HS-27A (cell line): ENCODE measurements around the gene PTX4.

Experiments
- DNase-seq: peaks from one replicate; pipeline ENCODE4 v3.0.0-alpha.2; 2012; ENCODE audit warnings: low read depth, missing footprints

Gene PTX4

GRCh38 chr16:1523581-1524245 is 35.0 kb upstream of the PTX4 start:
- DNase-seq = no peak

GRCh38 chr16:1520461-1520860 is 31.7 kb upstream of the PTX4 start:
- DNase-seq = no peak

GRCh38 chr16:1519831-1520230 is 31.1 kb upstream of the PTX4 start:
- DNase-seq = no peak

DNA sequence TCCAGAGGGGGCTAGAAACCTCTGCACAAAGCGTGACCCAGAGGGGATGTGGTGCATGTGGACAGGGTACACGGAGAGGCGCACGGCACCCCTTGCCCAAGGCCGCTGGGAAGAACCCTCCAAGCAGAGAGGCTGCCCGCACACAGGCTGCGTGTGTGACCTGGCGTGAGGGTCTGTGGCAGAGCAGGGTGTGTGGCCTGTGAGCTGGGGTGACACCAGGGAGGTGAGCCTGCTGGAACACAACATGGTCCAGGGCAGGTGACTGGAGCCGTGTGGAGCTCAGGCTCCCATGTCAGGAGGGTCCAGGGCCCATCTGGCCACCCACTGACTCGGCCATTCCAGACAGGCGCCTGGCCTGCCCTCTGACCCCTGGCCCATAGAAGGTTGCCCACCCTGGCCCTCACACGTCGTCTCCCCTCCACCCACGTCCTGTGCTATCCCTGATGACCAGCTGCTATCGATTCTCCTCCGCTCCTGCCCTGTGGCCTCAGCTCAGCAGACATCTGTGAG is 29.9 kb upstream of the PTX4 start:
- no peak for DNase-seq

GRCh38 chr16:1514507-1514906 is 25.8 kb upstream of the PTX4 start:
- no peak for DNase-seq

GRCh38 chr16:1512774-1513173 is 24.0 kb upstream of the PTX4 start:
- DNase-seq = no peak

- DNase-seq = no peak
Observed at GRCh38 chr16:1511662-1512569, 23.2 kb upstream of the PTX4 start.

DNA sequence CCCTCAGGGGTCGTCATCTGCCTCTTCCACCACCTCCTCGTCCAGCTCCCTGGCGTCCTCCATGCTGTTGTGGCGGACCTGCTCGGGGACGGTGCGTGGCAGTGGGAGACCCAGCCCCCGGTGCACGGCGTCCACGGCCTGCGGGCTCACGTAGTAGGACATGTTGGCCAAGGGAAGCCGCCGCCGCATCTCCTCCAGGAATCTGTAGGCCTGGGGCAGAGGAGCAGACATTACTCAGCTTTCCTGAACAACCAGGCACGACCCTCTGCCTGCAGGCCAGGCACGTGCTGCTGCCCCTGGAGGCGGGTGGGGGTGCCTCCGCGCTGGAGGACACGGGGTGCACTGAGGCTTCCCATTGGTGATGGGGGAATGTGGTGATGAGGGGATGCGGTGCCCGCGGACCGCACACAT is 22.2 kb upstream of the PTX4 start:
- DNase-seq = no peak

GRCh38 chr16:1510272-1510671 is 21.5 kb upstream of the PTX4 start:
- no peak for DNase-seq

DNA sequence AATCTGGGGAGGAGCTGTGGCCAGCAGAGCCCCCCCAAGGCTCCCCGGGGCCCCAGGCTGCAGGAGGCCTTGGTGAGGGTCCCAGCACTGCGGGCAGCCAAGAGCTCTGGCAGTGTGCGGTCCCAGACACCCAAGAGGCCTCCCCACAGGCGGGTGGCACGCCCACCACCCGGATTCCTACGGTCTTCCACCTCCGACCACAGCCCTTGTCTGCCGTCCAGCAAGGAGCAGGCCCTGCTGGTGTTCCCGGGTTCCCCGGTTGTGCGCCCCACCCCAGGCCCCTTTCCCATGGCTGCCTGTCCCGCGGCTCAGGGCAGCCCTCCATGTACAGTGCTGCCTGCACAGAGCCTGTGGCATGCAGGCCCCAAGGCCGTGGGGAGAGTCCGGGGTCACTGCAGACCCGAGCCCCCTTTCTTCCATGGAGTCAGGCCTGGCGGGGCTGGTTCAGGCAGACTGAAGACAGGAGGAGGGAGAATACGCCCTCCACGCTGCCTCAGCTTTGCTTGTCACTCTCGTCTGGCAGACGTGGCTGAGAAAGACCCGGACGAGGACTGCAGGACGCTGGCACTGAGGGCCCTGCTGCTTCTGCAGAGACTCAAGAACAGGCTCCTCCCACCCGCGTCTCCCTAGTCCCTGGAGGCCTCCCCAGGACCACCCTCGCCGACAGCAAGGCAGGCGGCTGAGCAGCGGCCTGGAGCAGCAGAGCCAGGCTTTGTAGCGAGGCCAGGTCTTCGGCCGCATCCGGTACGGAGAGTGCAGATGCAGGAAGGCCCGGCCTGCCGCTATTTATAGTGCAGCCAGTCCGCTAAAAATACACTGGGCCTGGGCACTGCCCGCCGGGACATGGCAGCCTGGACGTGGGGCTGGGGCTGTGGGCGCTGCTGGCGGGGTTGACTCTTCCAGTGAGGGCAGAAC is 20.8 kb upstream of the PTX4 start:
- DNase-seq = no peak

DNA sequence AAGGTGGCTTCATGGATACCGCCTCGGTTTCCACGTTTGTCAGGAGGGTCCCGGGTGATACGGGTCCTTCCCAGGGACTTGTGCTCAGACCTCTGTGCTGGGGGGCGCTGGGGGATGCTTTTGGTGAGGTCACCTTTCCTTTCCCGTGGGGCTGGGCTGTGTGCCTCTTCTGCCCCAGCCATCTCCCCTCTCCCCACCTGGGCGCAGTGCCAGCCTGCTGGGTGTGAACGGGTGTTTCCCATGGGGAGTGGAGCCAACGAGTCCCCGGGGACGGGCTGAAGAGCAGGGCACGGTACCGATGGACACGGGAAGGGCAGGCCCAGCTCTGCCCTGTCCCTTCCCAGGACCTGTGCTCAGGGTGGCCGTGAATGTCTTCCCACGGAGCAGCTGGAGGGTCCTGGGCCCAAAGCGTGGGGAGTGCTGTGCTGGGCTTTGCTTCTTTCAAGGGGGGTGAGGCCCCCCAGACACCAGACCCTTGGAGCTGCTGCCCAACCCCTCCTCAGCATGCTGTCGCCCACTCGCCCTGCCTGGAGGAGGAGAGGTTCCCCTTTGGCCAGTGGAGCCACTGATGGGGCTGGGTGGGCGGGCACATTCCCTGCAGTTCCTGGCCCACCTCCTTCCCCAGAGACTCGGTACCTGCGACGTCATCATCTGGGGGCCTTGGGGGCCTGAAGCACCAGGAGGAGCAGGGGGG is 19.9 kb upstream of the PTX4 start:
- DNase-seq = no peak

GRCh38 chr16:1506494-1507213 is 17.9 kb upstream of the PTX4 start:
- no peak for DNase-seq

- DNase-seq = no peak
Observed at GRCh38 chr16:1505912-1506311, 17.2 kb upstream of the PTX4 start.

DNA sequence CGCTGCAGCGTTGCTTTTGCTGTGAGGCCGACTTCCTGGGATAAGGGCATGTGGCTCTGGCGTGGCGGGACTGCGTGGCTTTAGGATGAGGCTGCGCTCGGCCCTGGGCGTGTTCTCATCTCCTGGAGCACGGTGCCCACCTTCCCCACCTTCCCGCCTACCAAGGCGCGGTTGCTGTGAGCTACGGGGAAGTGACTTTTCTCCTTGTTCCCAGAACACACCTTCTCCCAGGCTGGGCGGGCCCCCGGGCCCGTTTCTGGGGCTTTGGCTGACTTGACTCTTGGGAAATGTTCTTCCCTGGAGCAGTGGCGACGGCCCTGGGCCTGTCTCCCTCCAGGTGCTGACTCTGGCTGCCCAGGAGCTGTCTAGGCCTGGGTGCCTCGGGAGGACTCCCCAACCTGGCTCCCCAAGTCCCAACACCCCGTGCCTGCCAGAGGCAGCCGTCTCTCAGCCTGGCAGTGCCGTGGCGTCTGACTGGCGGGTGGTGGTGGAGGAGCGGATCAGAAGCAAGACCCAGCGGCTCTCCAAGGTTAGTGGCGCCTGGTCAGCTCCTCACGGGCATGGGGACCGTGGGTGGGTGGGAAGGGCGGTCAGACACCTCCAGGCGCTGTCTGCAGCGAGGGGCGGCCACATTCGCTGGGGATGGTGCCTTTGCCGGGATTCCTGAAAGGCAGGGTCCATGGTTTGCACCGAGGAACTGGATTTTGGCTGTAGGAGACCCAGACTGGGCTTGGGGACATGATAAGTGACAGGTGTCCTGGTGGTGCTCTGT is 16.5 kb upstream of the PTX4 start:
- no peak for DNase-seq

GRCh38 chr16:1503110-1503955 is 14.6 kb upstream of the PTX4 start:
- DNase-seq = no peak

GRCh38 chr16:1502092-1503004 is 13.6 kb upstream of the PTX4 start:
- DNase-seq = no peak

DNA sequence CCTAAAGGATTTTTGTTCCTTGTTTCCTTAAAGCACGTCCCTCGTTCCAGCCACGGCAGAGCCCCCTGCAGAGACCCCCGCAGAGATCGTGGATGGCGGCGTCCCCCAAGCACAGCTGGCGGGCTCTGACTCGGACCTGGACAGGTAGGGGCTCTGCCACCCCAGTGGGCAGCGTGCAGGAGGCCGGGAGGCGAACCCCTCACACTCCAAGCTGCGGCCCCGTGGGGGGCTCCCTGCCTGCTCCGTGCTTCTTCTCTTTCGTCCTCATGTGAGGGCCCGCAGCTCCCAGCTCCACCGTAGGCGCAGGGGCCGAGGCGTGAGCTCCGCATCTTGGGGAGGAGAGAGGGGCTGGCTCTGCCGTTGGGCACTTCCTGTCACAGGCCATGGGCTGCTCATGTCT is 12.9 kb upstream of the PTX4 start:
- no peak for DNase-seq
